ENCODE results near the gene MXD1.

The MXD1 gene

GRCh38 chr2:69914164-69914949, 552 bp upstream of the MXD1 start (continued):
- TF ChIP-seq ZFHX2 (tag by site-specific recombination; conservative IDR thresholded peaks at IDR 0.05) (no peak), YY1 (tag by site-specific recombination; IDR thresholded peaks at IDR 0.05) (0 out of 2 replicates have a peak, but pooled peaks have one; percentile 17), OSR2 (tag by site-specific recombination; IDR thresholded peaks at IDR 0.05) (peak; percentile 35; the same call in 1 of the 2 replicates), ZNF140 (tag by site-specific recombination; IDR thresholded peaks at IDR 0.05) (no peak), ZNF624 (tag by site-specific recombination; IDR thresholded peaks at IDR 0.05) (no peak), ZNF660 (tag by site-specific recombination; IDR thresholded peaks at IDR 0.05) (peak; percentile 72), KLF16 (tag by site-specific recombination; IDR thresholded peaks at IDR 0.05) (peak; percentile 87), ZNF555 (tag by site-specific recombination; conservative IDR thresholded peaks at IDR 0.05) (no peak), EGR2 (tag by site-specific recombination; IDR thresholded peaks at IDR 0.05; ENCODE audit: low read depth) (no peak), ZNF830 (tag by site-specific recombination; IDR thresholded peaks at IDR 0.05; ENCODE audit: low read depth) (no peak), ZNF133 (tag by site-specific recombination; IDR thresholded peaks at IDR 0.05) (no peak), YY2 (tag by site-specific recombination; IDR thresholded peaks at IDR 0.05) (no peak; the same call in 1 of the 2 replicates), IKZF3 (tag by site-specific recombination; IDR thresholded peaks at IDR 0.05) (no peak), ZNF561 (tag by site-specific recombination; IDR thresholded peaks at IDR 0.05; ENCODE audit: borderline replicate concordance) (no peak), ZNF221 (tag by site-specific recombination; IDR thresholded peaks at IDR 0.05; ENCODE audit: borderline replicate concordance) (no peak), CTCF (tag by site-specific recombination; IDR thresholded peaks at IDR 0.05) (peak; percentile 80), ZNF266 (tag by site-specific recombination; IDR thresholded peaks at IDR 0.05; ENCODE audit: low read depth) (no peak), GLI2 (tag by site-specific recombination; IDR thresholded peaks at IDR 0.05; ENCODE audit: borderline replicate concordance, low read depth) (no peak), ZNF248 (tag by site-specific recombination; IDR thresholded peaks at IDR 0.05) (no peak), ZNF274 (IDR thresholded peaks at IDR 0.05; ENCODE audit: low read length) (no peak), ZNF274 (tag by site-specific recombination; IDR thresholded peaks at IDR 0.05; ENCODE audit: borderline replicate concordance) (no peak), ZNF701 (tag by site-specific recombination; IDR thresholded peaks at IDR 0.05) (no peak), BCL6B (tag by site-specific recombination; IDR thresholded peaks at IDR 0.05) (no peak), OVOL3 (tag by site-specific recombination; IDR thresholded peaks at IDR 0.05) (no peak), ZNF529 (tag by site-specific recombination; IDR thresholded peaks at IDR 0.05; ENCODE audit: insufficient replicate concordance) (no peak), ZSCAN16 (tag by site-specific recombination; IDR thresholded peaks at IDR 0.05) (no peak), ZNF776 (tag by site-specific recombination; IDR thresholded peaks at IDR 0.05; ENCODE audit: borderline replicate concordance) (no peak), ZNF202 (tag by site-specific recombination; IDR thresholded peaks at IDR 0.05; ENCODE audit: borderline replicate concordance) (no peak)
- TF ChIP-seq, protein P1, sequence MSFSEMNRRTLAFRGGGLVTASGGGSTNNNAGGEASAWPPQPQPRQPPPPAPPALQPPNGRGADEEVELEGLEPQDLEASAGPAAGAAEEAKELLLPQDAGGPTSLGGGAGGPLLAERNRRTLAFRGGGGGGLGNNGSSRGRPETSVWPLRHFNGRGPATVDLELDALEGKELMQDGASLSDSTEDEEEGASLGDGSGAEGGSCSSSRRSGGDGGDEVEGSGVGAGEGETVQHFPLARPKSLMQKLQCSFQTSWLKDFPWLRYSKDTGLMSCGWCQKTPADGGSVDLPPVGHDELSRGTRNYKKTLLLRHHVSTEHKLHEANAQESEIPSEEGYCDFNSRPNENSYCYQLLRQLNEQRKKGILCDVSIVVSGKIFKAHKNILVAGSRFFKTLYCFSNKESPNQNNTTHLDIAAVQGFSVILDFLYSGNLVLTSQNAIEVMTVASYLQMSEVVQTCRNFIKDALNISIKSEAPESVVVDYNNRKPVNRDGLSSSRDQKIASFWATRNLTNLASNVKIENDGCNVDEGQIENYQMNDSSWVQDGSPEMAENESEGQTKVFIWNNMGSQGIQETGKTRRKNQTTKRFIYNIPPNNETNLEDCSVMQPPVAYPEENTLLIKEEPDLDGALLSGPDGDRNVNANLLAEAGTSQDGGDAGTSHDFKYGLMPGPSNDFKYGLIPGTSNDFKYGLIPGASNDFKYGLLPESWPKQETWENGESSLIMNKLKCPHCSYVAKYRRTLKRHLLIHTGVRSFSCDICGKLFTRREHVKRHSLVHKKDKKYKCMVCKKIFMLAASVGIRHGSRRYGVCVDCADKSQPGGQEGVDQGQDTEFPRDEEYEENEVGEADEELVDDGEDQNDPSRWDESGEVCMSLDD (tag by site-specific recombination; IDR thresholded peaks at IDR 0.05): no peak
- TF ChIP-seq, protein P2, sequence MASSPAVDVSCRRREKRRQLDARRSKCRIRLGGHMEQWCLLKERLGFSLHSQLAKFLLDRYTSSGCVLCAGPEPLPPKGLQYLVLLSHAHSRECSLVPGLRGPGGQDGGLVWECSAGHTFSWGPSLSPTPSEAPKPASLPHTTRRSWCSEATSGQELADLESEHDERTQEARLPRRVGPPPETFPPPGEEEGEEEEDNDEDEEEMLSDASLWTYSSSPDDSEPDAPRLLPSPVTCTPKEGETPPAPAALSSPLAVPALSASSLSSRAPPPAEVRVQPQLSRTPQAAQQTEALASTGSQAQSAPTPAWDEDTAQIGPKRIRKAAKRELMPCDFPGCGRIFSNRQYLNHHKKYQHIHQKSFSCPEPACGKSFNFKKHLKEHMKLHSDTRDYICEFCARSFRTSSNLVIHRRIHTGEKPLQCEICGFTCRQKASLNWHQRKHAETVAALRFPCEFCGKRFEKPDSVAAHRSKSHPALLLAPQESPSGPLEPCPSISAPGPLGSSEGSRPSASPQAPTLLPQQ (tag by site-specific recombination; IDR thresholded peaks at IDR 0.05): peak; percentile 74
- TF ChIP-seq, protein P3, sequence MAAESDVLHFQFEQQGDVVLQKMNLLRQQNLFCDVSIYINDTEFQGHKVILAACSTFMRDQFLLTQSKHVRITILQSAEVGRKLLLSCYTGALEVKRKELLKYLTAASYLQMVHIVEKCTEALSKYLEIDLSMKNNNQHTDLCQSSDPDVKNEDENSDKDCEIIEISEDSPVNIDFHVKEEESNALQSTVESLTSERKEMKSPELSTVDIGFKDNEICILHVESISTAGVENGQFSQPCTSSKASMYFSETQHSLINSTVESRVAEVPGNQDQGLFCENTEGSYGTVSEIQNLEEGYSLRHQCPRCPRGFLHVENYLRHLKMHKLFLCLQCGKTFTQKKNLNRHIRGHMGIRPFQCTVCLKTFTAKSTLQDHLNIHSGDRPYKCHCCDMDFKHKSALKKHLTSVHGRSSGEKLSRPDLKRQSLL (tag by site-specific recombination; IDR thresholded peaks at IDR 0.05): 0 out of 2 replicates have a peak, but pooled peaks have one; percentile 36
